ENCODE measurements around the gene SHKBP1.
A peak's percentile ranks its signal among the peaks of the same experiment; 100 is the strongest.
"Not testable (repeated sequence)": the region's sequence is repeated elsewhere in the genome, so short reads cannot be mapped to it uniquely, and the experiment has no call there.

The SHKBP1 gene

GRCh38 chr19:40559394-40559793 is 17.3 kb upstream of the SHKBP1 start:
- H3K36me3 ChIP-seq (ENCODE audit: control insufficient read depth, insufficient read depth, low read length, severe bottlenecking), result no peaks in the 10 kb centered on the region
- no peak overlapping the region for H3K9ac ChIP-seq (ENCODE audit: low read length)
- H3K9me3 ChIP-seq (ENCODE audit: control insufficient read depth, low read length), result no peaks in the 10 kb centered on the region
- no peak for DNase-seq (ENCODE audit: low read depth)
- H3K4me3 ChIP-seq (ENCODE audit: low read length), result no peak overlapping the region
- no peaks in the 10 kb centered on the region for H3K4me1 ChIP-seq (ENCODE audit: control insufficient read depth, insufficient read depth, low read length)
- peaks cover 28% of the 10 kb centered on the region for H3K27me3 ChIP-seq (replicated peaks; ENCODE audit: control insufficient read depth, insufficient read depth, low read length)

GRCh38 chr19:40560092-40560507 is 16.6 kb upstream of the SHKBP1 start:
- Histone ChIP-seq H3K4me3 (ENCODE audit: low read length) (no peak overlapping the region), H3K27me3 (replicated peaks; ENCODE audit: control insufficient read depth, insufficient read depth, low read length) (peaks cover 22% of the 10 kb centered on the region)
- no peak for DNase-seq (ENCODE audit: low read depth)

GRCh38 chr19:40561947-40562346 is 14.7 kb upstream of the SHKBP1 start:
- H3K9me3 ChIP-seq (ENCODE audit: control insufficient read depth, low read length), result no peaks in the 10 kb centered on the region
- DNase-seq (ENCODE audit: low read depth), result no peak
- H3K4me1 ChIP-seq (ENCODE audit: control insufficient read depth, insufficient read depth, low read length), result no peaks in the 10 kb centered on the region
- no peak overlapping the region for H3K4me3 ChIP-seq (ENCODE audit: low read length)
- peaks cover 11% of the 10 kb centered on the region for H3K27me3 ChIP-seq (replicated peaks; ENCODE audit: control insufficient read depth, insufficient read depth, low read length)
- no peak overlapping the region for H3K9ac ChIP-seq (ENCODE audit: low read length)
- no peaks in the 10 kb centered on the region for H3K36me3 ChIP-seq (ENCODE audit: control insufficient read depth, insufficient read depth, low read length, severe bottlenecking)

More at GRCh38 chr19:40560092-40560507, 16.6 kb upstream of the SHKBP1 start:
- Histone ChIP-seq H3K4me1 (ENCODE audit: control insufficient read depth, insufficient read depth, low read length) (no peaks in the 10 kb centered on the region), H3K36me3 (ENCODE audit: control insufficient read depth, insufficient read depth, low read length, severe bottlenecking) (no peaks in the 10 kb centered on the region), H3K9me3 (ENCODE audit: control insufficient read depth, low read length) (no peaks in the 10 kb centered on the region), H3K9ac (ENCODE audit: low read length) (no peak overlapping the region)

GRCh38 chr19:40564535-40564934 is 12.1 kb upstream of the SHKBP1 start:
- not testable (repeated sequence) for H3K36me3 ChIP-seq (ENCODE audit: control insufficient read depth, insufficient read depth, low read length, severe bottlenecking); H3K4me1 ChIP-seq (ENCODE audit: control insufficient read depth, insufficient read depth, low read length); H3K4me3 ChIP-seq (ENCODE audit: low read length); H3K27me3 ChIP-seq (replicated peaks; ENCODE audit: control insufficient read depth, insufficient read depth, low read length); DNase-seq (ENCODE audit: low read depth); H3K9ac ChIP-seq (ENCODE audit: low read length); H3K9me3 ChIP-seq (ENCODE audit: control insufficient read depth, low read length)

GRCh38 chr19:40565355-40565754 is 11.3 kb upstream of the SHKBP1 start:
- Histone ChIP-seq H3K36me3 (ENCODE audit: control insufficient read depth, insufficient read depth, low read length, severe bottlenecking) (no peaks in the 10 kb centered on the region), H3K9ac (ENCODE audit: low read length) (no peak overlapping the region), H3K4me1 (ENCODE audit: control insufficient read depth, insufficient read depth, low read length) (peaks cover 8% of the 10 kb centered on the region), H3K9me3 (ENCODE audit: control insufficient read depth, low read length) (no peaks in the 10 kb centered on the region), H3K4me3 (ENCODE audit: low read length) (no peak overlapping the region), H3K27me3 (replicated peaks; ENCODE audit: control insufficient read depth, insufficient read depth, low read length) (peaks cover 6% of the 10 kb centered on the region)
- DNase-seq (ENCODE audit: low read depth), result no peak

- Histone ChIP-seq H3K4me1 (ENCODE audit: control insufficient read depth, insufficient read depth, low read length) (peaks cover 8% of the 10 kb centered on the region), H3K9ac (ENCODE audit: low read length) (no peak overlapping the region), H3K9me3 (ENCODE audit: control insufficient read depth, low read length) (no peaks in the 10 kb centered on the region), H3K36me3 (ENCODE audit: control insufficient read depth, insufficient read depth, low read length, severe bottlenecking) (no peaks in the 10 kb centered on the region), H3K27me3 (replicated peaks; ENCODE audit: control insufficient read depth, insufficient read depth, low read length) (peaks cover 2% of the 10 kb centered on the region), H3K4me3 (ENCODE audit: low read length) (no peak overlapping the region)
- DNase-seq (ENCODE audit: low read depth), result no peak
Measured at GRCh38 chr19:40565910-40566495, 10.7 kb upstream of the SHKBP1 start.

GRCh38 chr19:40567040-40567749 is 9.5 kb upstream of the SHKBP1 start:
- H3K4me1 ChIP-seq (ENCODE audit: control insufficient read depth, insufficient read depth, low read length), result peaks cover 8% of the 10 kb centered on the region
- H3K36me3 ChIP-seq (ENCODE audit: control insufficient read depth, insufficient read depth, low read length, severe bottlenecking), result no peaks in the 10 kb centered on the region
- H3K9me3 ChIP-seq (ENCODE audit: control insufficient read depth, low read length), result no peaks in the 10 kb centered on the region
- no peak overlapping the region for H3K9ac ChIP-seq (ENCODE audit: low read length)
- peak overlapping the region; percentile 68 for H3K4me3 ChIP-seq (ENCODE audit: low read length)
- no peaks in the 10 kb centered on the region for H3K27me3 ChIP-seq (replicated peaks; ENCODE audit: control insufficient read depth, insufficient read depth, low read length)
- peak; percentile 12 for DNase-seq (ENCODE audit: low read depth)

GRCh38 chr19:40567750-40568494 is 8.8 kb upstream of the SHKBP1 start:
- Histone ChIP-seq H3K9me3 (ENCODE audit: control insufficient read depth, low read length) (no peaks in the 10 kb centered on the region), H3K4me3 (ENCODE audit: low read length) (peak overlapping the region; percentile 68), H3K27me3 (replicated peaks; ENCODE audit: control insufficient read depth, insufficient read depth, low read length) (no peaks in the 10 kb centered on the region), H3K9ac (ENCODE audit: low read length) (no peak overlapping the region), H3K36me3 (ENCODE audit: control insufficient read depth, insufficient read depth, low read length, severe bottlenecking) (no peaks in the 10 kb centered on the region), H3K4me1 (ENCODE audit: control insufficient read depth, insufficient read depth, low read length) (peaks cover 8% of the 10 kb centered on the region)
- DNase-seq (ENCODE audit: low read depth), result peak; percentile 26

GRCh38 chr19:40570313-40571004 is 6.2 kb upstream of the SHKBP1 start:
- peak; percentile 99 for DNase-seq (ENCODE audit: low read depth)
- Histone ChIP-seq H3K36me3 (ENCODE audit: control insufficient read depth, insufficient read depth, low read length, severe bottlenecking) (no peaks in the 10 kb centered on the region), H3K4me3 (ENCODE audit: low read length) (peak overlapping the region; percentile 76), H3K4me1 (ENCODE audit: control insufficient read depth, insufficient read depth, low read length) (peaks cover 8% of the 10 kb centered on the region), H3K9me3 (ENCODE audit: control insufficient read depth, low read length) (no peaks in the 10 kb centered on the region), H3K9ac (ENCODE audit: low read length) (peak overlapping the region; percentile 85), H3K27me3 (replicated peaks; ENCODE audit: control insufficient read depth, insufficient read depth, low read length) (no peaks in the 10 kb centered on the region)

- Histone ChIP-seq H3K36me3 (ENCODE audit: control insufficient read depth, insufficient read depth, low read length, severe bottlenecking) (no peaks in the 10 kb centered on the region), H3K4me3 (ENCODE audit: low read length) (peak overlapping the region; percentile 54), H3K27me3 (replicated peaks; ENCODE audit: control insufficient read depth, insufficient read depth, low read length) (no peaks in the 10 kb centered on the region), H3K9me3 (ENCODE audit: control insufficient read depth, low read length) (no peaks in the 10 kb centered on the region), H3K4me1 (ENCODE audit: control insufficient read depth, insufficient read depth, low read length) (peaks cover 8% of the 10 kb centered on the region), H3K9ac (ENCODE audit: low read length) (no peak overlapping the region)
- no peak for DNase-seq (ENCODE audit: low read depth)
Measured at GRCh38 chr19:40571005-40571318, 5.7 kb upstream of the SHKBP1 start.

- H3K4me1 ChIP-seq (ENCODE audit: control insufficient read depth, insufficient read depth, low read length), result peaks cover 8% of the 10 kb centered on the region
- H3K9me3 ChIP-seq (ENCODE audit: control insufficient read depth, low read length), result no peaks in the 10 kb centered on the region
- no peaks in the 10 kb centered on the region for H3K27me3 ChIP-seq (replicated peaks; ENCODE audit: control insufficient read depth, insufficient read depth, low read length)
- H3K4me3 ChIP-seq (ENCODE audit: low read length), result no peak overlapping the region
- no peaks in the 10 kb centered on the region for H3K36me3 ChIP-seq (ENCODE audit: control insufficient read depth, insufficient read depth, low read length, severe bottlenecking)
- H3K9ac ChIP-seq (ENCODE audit: low read length), result no peak overlapping the region
- no peak for DNase-seq (ENCODE audit: low read depth)
Measured at GRCh38 chr19:40571831-40572495, 4.7 kb upstream of the SHKBP1 start.
